ENCODE data around the gene CD99.

DNA sequence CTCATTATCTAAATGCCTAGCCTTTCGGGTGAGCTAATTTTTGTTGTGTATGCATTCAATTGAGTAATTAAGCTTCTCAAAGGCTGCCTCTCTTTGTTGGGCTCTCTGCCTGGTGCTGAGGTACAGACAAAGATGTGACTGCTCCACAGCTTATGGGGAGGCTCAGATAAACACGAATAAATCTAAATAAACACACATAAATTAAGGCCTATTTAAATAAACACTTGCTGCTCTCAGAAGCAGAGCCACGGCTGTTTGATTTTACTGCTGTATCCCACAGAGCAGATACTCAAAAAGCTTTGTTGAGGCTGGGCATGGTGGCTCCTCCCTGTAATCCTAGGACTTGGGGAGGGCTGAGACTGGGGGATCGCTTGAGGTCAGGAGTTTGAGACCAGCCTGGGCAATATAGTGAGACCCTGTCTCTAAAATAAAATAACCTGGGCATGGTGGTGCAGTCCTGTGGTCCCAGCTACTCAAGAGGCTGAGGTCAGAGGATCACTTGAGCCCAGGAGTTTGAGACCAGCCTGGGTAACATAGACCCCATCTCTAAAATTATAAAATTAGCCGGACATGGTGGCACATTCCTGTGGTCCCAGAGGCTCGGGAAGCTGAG, 8.4 kb upstream of the CD99 start:
- TF ChIP-seq, protein P1, sequence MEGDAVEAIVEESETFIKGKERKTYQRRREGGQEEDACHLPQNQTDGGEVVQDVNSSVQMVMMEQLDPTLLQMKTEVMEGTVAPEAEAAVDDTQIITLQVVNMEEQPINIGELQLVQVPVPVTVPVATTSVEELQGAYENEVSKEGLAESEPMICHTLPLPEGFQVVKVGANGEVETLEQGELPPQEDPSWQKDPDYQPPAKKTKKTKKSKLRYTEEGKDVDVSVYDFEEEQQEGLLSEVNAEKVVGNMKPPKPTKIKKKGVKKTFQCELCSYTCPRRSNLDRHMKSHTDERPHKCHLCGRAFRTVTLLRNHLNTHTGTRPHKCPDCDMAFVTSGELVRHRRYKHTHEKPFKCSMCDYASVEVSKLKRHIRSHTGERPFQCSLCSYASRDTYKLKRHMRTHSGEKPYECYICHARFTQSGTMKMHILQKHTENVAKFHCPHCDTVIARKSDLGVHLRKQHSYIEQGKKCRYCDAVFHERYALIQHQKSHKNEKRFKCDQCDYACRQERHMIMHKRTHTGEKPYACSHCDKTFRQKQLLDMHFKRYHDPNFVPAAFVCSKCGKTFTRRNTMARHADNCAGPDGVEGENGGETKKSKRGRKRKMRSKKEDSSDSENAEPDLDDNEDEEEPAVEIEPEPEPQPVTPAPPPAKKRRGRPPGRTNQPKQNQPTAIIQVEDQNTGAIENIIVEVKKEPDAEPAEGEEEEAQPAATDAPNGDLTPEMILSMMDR (IDR thresholded peaks at IDR 0.05; ENCODE audit: extremely low read depth in 1 of 2, insufficient read depth in 1 of 2, low read depth in 1 of 2, low read length in 2 of 2): no peak
- no peak for TF ChIP-seq EZH2 (IDR thresholded peaks at IDR 0.05; ENCODE audit: borderline replicate concordance, low read depth, low read length, severe bottlenecking)

All from endothelial cell of umbilical vein (primary cell).